ENCODE data around the gene TMEM181. TPM values are rescaled to one million over a fixed set of nuclear protein-coding genes. Genes with fewer than 3 reads are reported as not detected.

Gene TMEM181
- total and polyA plus RNA-seq, 2 experiments from 2014 or later: 20.0 to 46.9 TPM

- Histone ChIP-seq H3K4me2 (peak overlapping the region; percentile 92), H2AFZ (peak overlapping the region; percentile 98), H3K9me2 (replicated peaks; ENCODE audit: insufficient read depth) (no peaks in the 10 kb centered on the region), H3K27me3 (no peaks in the 10 kb centered on the region), H3K36me3 (replicated peaks; ENCODE audit: insufficient read depth, low read depth) (no peaks in the 10 kb centered on the region), H3K79me2 (peaks cover 42% of the 10 kb centered on the region), H3K9me3 (ENCODE audit: low read depth) (no peaks in the 10 kb centered on the region), H3K4me3 (peak overlapping the region; percentile 85), H4K20me1 (ENCODE audit: insufficient read depth, poor library complexity, severe bottlenecking) (peaks cover 26% of the 10 kb centered on the region), H3K27ac (peak overlapping the region; percentile 99), H3K4me1 (ENCODE audit: insufficient read depth) (peaks cover 21% of the 10 kb centered on the region)
- DNase-seq (ENCODE audit: low spot score): no peak
- WGBS (ENCODE audit: low lambda C conversion rate, missing lambda C conversion rate): 49% methylated on average over 14 of the region's 14 CpGs
- TF ChIP-seq EZH2 (IDR thresholded peaks at IDR 0.05; ENCODE audit: borderline replicate concordance): no peak
- no peak for TF ChIP-seq EZH2phosphoT487 (IDR thresholded peaks at IDR 0.05; ENCODE audit: low read depth, severe bottlenecking, unreplicated experiment)
- no peak for TF ChIP-seq CTCF (IDR thresholded peaks at IDR 0.05; ENCODE audit: poor library complexity)
Measured at GRCh38 chr6:158559338-158559894, 475 bp upstream of the TMEM181 start.

- Histone ChIP-seq H4K20me1 (ENCODE audit: insufficient read depth, poor library complexity, severe bottlenecking) (peaks cover 35% of the 10 kb centered on the region), H2AFZ (peak overlapping the region; percentile 94), H3K4me1 (ENCODE audit: insufficient read depth) (peaks cover 21% of the 10 kb centered on the region), H3K79me2 (peaks cover 57% of the 10 kb centered on the region), H3K36me3 (replicated peaks; ENCODE audit: insufficient read depth, low read depth) (no peaks in the 10 kb centered on the region), H3K9me2 (replicated peaks; ENCODE audit: insufficient read depth) (no peaks in the 10 kb centered on the region), H3K27me3 (no peaks in the 10 kb centered on the region), H3K4me3 (peak overlapping the region; percentile 85), H3K27ac (peak overlapping the region; percentile 99), H3K9me3 (ENCODE audit: low read depth) (no peaks in the 10 kb centered on the region), H3K4me2 (peak overlapping the region; percentile 92)
- peak; percentile 56 for DNase-seq (ENCODE audit: low spot score)
- TF ChIP-seq EZH2 (IDR thresholded peaks at IDR 0.05; ENCODE audit: borderline replicate concordance) (no peak), CTCF (IDR thresholded peaks at IDR 0.05; ENCODE audit: poor library complexity) (no peak)
- WGBS (ENCODE audit: low lambda C conversion rate, missing lambda C conversion rate): 10% methylated on average over 19 of the region's 19 CpGs
Measured at GRCh38 chr6:158560836-158561320, 987 bp downstream of the TMEM181 start.

- 59% methylated on average over 14 of the region's 14 CpGs for WGBS (ENCODE audit: low lambda C conversion rate, missing lambda C conversion rate)
- peaks cover 62% of the 10 kb centered on the region for H3K79me2 ChIP-seq
- H3K4me2 ChIP-seq: peak overlapping the region; percentile 92
- peaks cover 39% of the 10 kb centered on the region for H4K20me1 ChIP-seq (ENCODE audit: insufficient read depth, poor library complexity, severe bottlenecking)
- H3K4me3 ChIP-seq: peak overlapping the region; percentile 85
- H3K27ac ChIP-seq: peak overlapping the region; percentile 99
- no peak for DNase-seq (ENCODE audit: low spot score)
- H2AFZ ChIP-seq: no peak overlapping the region
- H3K9me3 ChIP-seq (ENCODE audit: low read depth): no peaks in the 10 kb centered on the region
- no peaks in the 10 kb centered on the region for H3K36me3 ChIP-seq (replicated peaks; ENCODE audit: insufficient read depth, low read depth)
- no peaks in the 10 kb centered on the region for H3K27me3 ChIP-seq
- TF ChIP-seq EZH2phosphoT487 (IDR thresholded peaks at IDR 0.05; ENCODE audit: low read depth, severe bottlenecking, unreplicated experiment): no peak
- TF ChIP-seq EZH2 (IDR thresholded peaks at IDR 0.05; ENCODE audit: borderline replicate concordance): no peak
- TF ChIP-seq CTCF (IDR thresholded peaks at IDR 0.05; ENCODE audit: poor library complexity): no peak
- no peaks in the 10 kb centered on the region for H3K9me2 ChIP-seq (replicated peaks; ENCODE audit: insufficient read depth)
- H3K4me1 ChIP-seq (ENCODE audit: insufficient read depth): peaks cover 21% of the 10 kb centered on the region
Measured at GRCh38 chr6:158561321-158561884, 1.5 kb downstream of the TMEM181 start.
